HG02840 (cell line): Measurements from ENCODE around the gene C11orf68.
"Not testable (repeated sequence)": the region's sequence is repeated elsewhere in the genome, so short reads cannot be mapped to it uniquely, and the experiment has no call there.

ENCODE experiments used
- ATAC-seq: cut with Tn5 transposase; IDR thresholded peaks from one replicate; pipeline ENCODE4 v1.9.1; 2021; ENCODE audit warnings: mild to moderate bottlenecking, moderate library complexity, moderate number of reproducible peaks; ENCODE audit not compliant: unreplicated experiment, low FRiP score

C11orf68 gene

GRCh38 chr11:65892661-65893317, 26.1 kb downstream of the C11orf68 start:
- ATAC-seq, result no peak

GRCh38 chr11:65892137-65892540, 26.7 kb downstream of the C11orf68 start:
- not testable (repeated sequence) for ATAC-seq

- no peak for ATAC-seq
Measured at GRCh38 chr11:65891219-65892136, 27.4 kb downstream of the C11orf68 start.

GRCh38 chr11:65890324-65891218, 28.3 kb downstream of the C11orf68 start, which contains the start of gene CCDC85B:
Gene CCDC85B (plus strand): TSS chr11:65890673. CDS start chr11:65890784, 111 bp downstream.
- ATAC-seq, result peak; percentile 48

- ATAC-seq, result peak; percentile 54
Measured at GRCh38 chr11:65888163-65888814, 30.6 kb downstream of the C11orf68 start, which contains the start of gene FIBP. Gene FIBP (minus strand): TSS chr11:65888471. CDS start chr11:65888418, 53 bp downstream.

GRCh38 chr11:65887723-65888162, 31.1 kb downstream of the C11orf68 start:
- ATAC-seq, result no peak

GRCh38 chr11:65886826-65887722, 31.8 kb downstream of the C11orf68 start:
- ATAC-seq, result no peak

GRCh38 chr11:65885808-65886536, 32.9 kb downstream of the C11orf68 start:
- ATAC-seq, result no peak

- ATAC-seq, result no peak
Measured at GRCh38 chr11:65885231-65885630, 33.6 kb downstream of the C11orf68 start.

GRCh38 chr11:65884716-65885092, 34.2 kb downstream of the C11orf68 start:
- ATAC-seq, result no peak

GRCh38 chr11:65883786-65884715, 34.8 kb downstream of the C11orf68 start:
- ATAC-seq, result no peak

- no peak for ATAC-seq
Measured at GRCh38 chr11:65883058-65883761, 35.7 kb downstream of the C11orf68 start.

GRCh38 chr11:65882120-65883057, 36.5 kb downstream of the C11orf68 start:
- no peak for ATAC-seq

- no peak for ATAC-seq
Measured at GRCh38 chr11:65880844-65881421, 37.9 kb downstream of the C11orf68 start.

GRCh38 chr11:65880027-65880426, 38.8 kb downstream of the C11orf68 start:
- no peak for ATAC-seq
